GM12878 (cell line): ENCODE results near the gene CDC6. TPM values are rescaled to one million over a fixed set of nuclear protein-coding genes. Genes with fewer than 3 reads are reported as not detected.

Source experiments
- ATAC-seq: fragments of 200-7000 bp; cut with Tn5 transposase; 3 replicates; pipeline ENCODE4 v1.9.1; 2020; ENCODE audit warnings: mild to moderate bottlenecking, moderate library complexity
- BruUV-seq: library from RNA; stranded (reverse); fragments of 400-500 nt; replicated peaks from 2 replicates; lab custom pipeline; 2021; lab: Mats Ljungman, UMichigan
- CTCF ChIA-PET: fragments of 300-600 bp; sonication (Branson Sonifier 250); formaldehyde crosslinking; extraction: SDS; loops from one replicate; lab custom pipeline; 2021; ENCODE audit warnings: inconsistent platforms; lab: Yijun Ruan, JAX
- POLR2A ChIA-PET: fragments of 350-600 bp; formaldehyde crosslinking; extraction: SDS; loops from one replicate; lab custom pipeline; 2021; ENCODE audit warnings: inconsistent platforms; lab: Charles Lee
- RAD21 ChIA-PET: fragments of 300-600 bp; sonication (Branson Sonifier 250); formaldehyde crosslinking; loops from one replicate; lab custom pipeline; 2023; ENCODE audit warnings: antibody characterized with exemption; ENCODE audit not compliant: unreplicated experiment; lab: Charles Lee
- SMC1A ChIA-PET: fragments of 300-600 bp; sonication (Branson Sonifier 250); formaldehyde crosslinking; loops from one replicate; lab custom pipeline; 2023; ENCODE audit not compliant: unreplicated experiment, uncharacterized antibody; lab: Charles Lee
- DNase-seq: peaks from one replicate; pipeline ENCODE4 v3.0.0-alpha.2; 2011; ENCODE audit warnings: low read depth, low spot score
- FAIRE-seq: peaks from 3 replicates; lab custom pipeline; 2011; peaks lifted over from hg19 to GRCh38; lab: Jason Lieb, UNC
- H2AFZ ChIP-seq: 2 replicates; pipeline ENCODE4 v1.6.0; 2011; ENCODE audit warnings: low read depth, low read length, control low read depth; ENCODE audit not compliant: control insufficient read depth
- H3K27ac ChIP-seq: 2 replicates; pipeline ENCODE4 v1.5.1; 2011; ENCODE audit warnings: control low read depth; ENCODE audit not compliant: control insufficient read depth, insufficient read depth
- H3K27me3 ChIP-seq, 2 experiments: replicated peaks in 1 of 2; 2 replicates each; pipeline versions ENCODE4 v1.6.0 to v1.6.1; 2011; ENCODE audit warnings: low read length in 1 of 2; ENCODE audit not compliant: control insufficient read depth in 2 of 2, insufficient read depth in 2 of 2
- H3K36me3 ChIP-seq, 2 experiments: 2 replicates each; pipeline ENCODE4 v1.5.1; 2011; ENCODE audit warnings: low read length in 1 of 2; ENCODE audit not compliant: control insufficient read depth in 2 of 2, insufficient read depth in 2 of 2
- H3K4me1 ChIP-seq: 2 replicates; pipeline ENCODE4 v1.6.1; 2011; ENCODE audit warnings: mild to moderate bottlenecking, low read length, moderate library complexity, mixed read lengths; ENCODE audit not compliant: control insufficient read depth, insufficient read depth
- H3K4me2 ChIP-seq: 2 replicates; pipeline ENCODE4 v1.6.0; 2011; ENCODE audit warnings: control low read depth; ENCODE audit not compliant: control insufficient read depth, insufficient read depth
- H3K4me3 ChIP-seq: fragments of 200-600 bp; sonication (generic); 2 replicates; pipeline ENCODE4 v1.5.1; 2016
- H3K79me2 ChIP-seq: 2 replicates; pipeline ENCODE4 v1.6.0; 2011; ENCODE audit warnings: low read length; ENCODE audit not compliant: control insufficient read depth, insufficient read depth
- H3K9ac ChIP-seq: 2 replicates; pipeline ENCODE4 v1.8.0; 2011; ENCODE audit warnings: low read length, control low read depth, mixed read lengths; ENCODE audit not compliant: control insufficient read depth, insufficient read depth
- H3K9me3 ChIP-seq: replicated peaks from 3 replicates; pipeline ENCODE4 v1.5.1; 2011; ENCODE audit warnings: mild to moderate bottlenecking, low read length; ENCODE audit not compliant: control insufficient read depth, insufficient read depth
- H4K20me1 ChIP-seq: 2 replicates; pipeline ENCODE4 v1.6.0; 2011; ENCODE audit not compliant: control insufficient read depth, insufficient read depth
- CHD1 ChIP-seq: IDR thresholded peaks from 2 replicates; pipeline ENCODE4 v1.6.1; 2012; ENCODE audit warnings: low read depth, low read length, improper control_type of control experiment
- EED ChIP-seq: sonication (generic); IDR thresholded peaks from 2 replicates; pipeline ENCODE4 v1.6.1; 2016; ENCODE audit warnings: antibody characterized with exemption, low read depth
- EZH2 ChIP-seq: IDR thresholded peaks from 2 replicates; pipeline ENCODE4 v1.6.1; 2012; ENCODE audit warnings: low read depth, mild to moderate bottlenecking, control low read depth, inconsistent platforms, low read length, borderline replicate concordance; ENCODE audit not compliant: control insufficient read depth
- IRF5 ChIP-seq: fragments of 450-650 bp; IDR thresholded peaks from 2 replicates; pipeline ENCODE4 v1.6.1; 2017; ENCODE audit warnings: borderline replicate concordance
- KLF5 ChIP-seq: fragments of 450-650 bp; IDR thresholded peaks from 2 replicates; pipeline ENCODE4 v1.6.1; 2014; ENCODE audit warnings: mild to moderate bottlenecking; ENCODE audit not compliant: partially characterized antibody
- LARP7 ChIP-seq: fragments of 450-650 bp; IDR thresholded peaks from 2 replicates; pipeline ENCODE4 v1.6.1; 2017; ENCODE audit warnings: mild to moderate bottlenecking
- PAX5 ChIP-seq: IDR thresholded peaks from 2 replicates; pipeline ENCODE4 v1.6.1; 2011; ENCODE audit warnings: low read depth, low read length, borderline replicate concordance
- PAX8 ChIP-seq: fragments of 450-650 bp; IDR thresholded peaks from 2 replicates; pipeline ENCODE4 v1.6.1; 2017; ENCODE audit warnings: mild to moderate bottlenecking, moderate library complexity
- POLR2AphosphoS5 ChIP-seq: IDR thresholded peaks from 2 replicates; pipeline ENCODE4 v1.6.1; 2011; ENCODE audit warnings: mild to moderate bottlenecking, low read length, inconsistent platforms
- RB1 ChIP-seq: fragments of 450-650 bp; formaldehyde crosslinking; IDR thresholded peaks from 2 replicates; pipeline ENCODE4 v1.6.1; 2017; ENCODE audit warnings: mild to moderate bottlenecking, borderline replicate concordance
- RBBP5 ChIP-seq: fragments of 200-600 bp; sonication (generic); conservative IDR thresholded peaks from 2 replicates; pipeline ENCODE4 v1.6.1; 2016
- RELA ChIP-seq: fragments of 450-650 bp; IDR thresholded peaks from 2 replicates; pipeline ENCODE4 v1.8.0; 2014; ENCODE audit warnings: borderline replicate concordance; ENCODE audit not compliant: partially characterized antibody
- SREBF1 ChIP-seq: IDR thresholded peaks from 2 replicates; pipeline ENCODE4 v1.6.1; 2012; ENCODE audit warnings: mild to moderate bottlenecking, low read length
- SUPT20H ChIP-seq: IDR thresholded peaks from 2 replicates; pipeline ENCODE4 v1.6.1; 2011; ENCODE audit warnings: low read depth, mild to moderate bottlenecking, low read length, moderate library complexity, borderline replicate concordance; ENCODE audit not compliant: control insufficient read depth
- YY1 ChIP-seq: IDR thresholded peaks from 2 replicates; pipeline ENCODE4 v1.6.1; 2011; ENCODE audit warnings: low read depth, mild to moderate bottlenecking, low read length
- ZNF207 ChIP-seq: fragments of 450-650 bp; IDR thresholded peaks from 2 replicates; pipeline ENCODE4 v1.6.1; 2014; ENCODE audit warnings: antibody characterized with exemption, mild to moderate bottlenecking, borderline replicate concordance
- WGBS: methylation state at CpG from one replicate; pipeline ENCODE4 v1.1.6; 2016; ENCODE audit warnings: low lambda C conversion rate; ENCODE audit not compliant: insufficient replicate concordance, insufficient coverage; ENCODE audit errors: missing lambda C conversion rate; 5-methylcytosine and 5-hydroxymethylcytosine counted together
- in situ Hi-C: fragments of 300-500 bp; cut with MboI; formaldehyde crosslinking; loops from 9 replicates; pipeline ENCODE4 v1.14.3; 2018; ENCODE audit warnings: mixed read lengths
- intact Hi-C: fragments of 100-400 bp; cut with micrococcal nuclease; formaldehyde crosslinking; loops from one replicate; pipeline ENCODE4 v1.14.2; 2022; ENCODE audit not compliant: unreplicated experiment
- polyA plus RNA-seq, 11 experiments: library from polyadenylated mRNA; depleted of rRNA in 4 of 11; unstranded in 6 of 11; stranded (reverse) in 5 of 11; fragments of >200 nt; fragmentation: Nextera tagmentation in 4 of 11; fragmentation: Illumina TruSeq in 1 of 11; extraction: Ambion mirVana in 4 of 11; extraction: Trizol in 1 of 11; gene quantifications; 1 replicate in 1 of 11; 2 replicates in 10 of 11; pipeline versions ENCODE4 v1.2.1 to v1.2.3, GENCODE V29; 2011 to 2016; ENCODE audit warnings: inconsistent platforms in 2 of 11, missing spikeins in 2 of 11, low read depth in 1 of 11
- total RNA-seq, 4 experiments: library from RNA; depleted of rRNA in 3 of 4; stranded (reverse); fragments of >200 nt in 3 of 4; fragmentation: Illumina TruSeq in 1 of 4; extraction: Trizol in 1 of 4; gene quantifications; 2 replicates each; pipeline versions ENCODE4 v1.2.1 to v1.2.3, GENCODE V29; 2013 to 2021
- TF ChIP-seq, protein P1 (sequence below): fragments of 450-650 bp; formaldehyde crosslinking; IDR thresholded peaks from 2 replicates; pipeline ENCODE4 v1.5.0; 2022; ENCODE audit warnings: mild to moderate bottlenecking, missing genetic modification characterization

Gene CDC6
- total and polyA plus RNA-seq, 10 of the 15 experiments (the other 5 are each of a cell fraction or from before 2014, with no cell fraction given) = 13.3 to 60.9 (median 47.6) TPM

DNA sequence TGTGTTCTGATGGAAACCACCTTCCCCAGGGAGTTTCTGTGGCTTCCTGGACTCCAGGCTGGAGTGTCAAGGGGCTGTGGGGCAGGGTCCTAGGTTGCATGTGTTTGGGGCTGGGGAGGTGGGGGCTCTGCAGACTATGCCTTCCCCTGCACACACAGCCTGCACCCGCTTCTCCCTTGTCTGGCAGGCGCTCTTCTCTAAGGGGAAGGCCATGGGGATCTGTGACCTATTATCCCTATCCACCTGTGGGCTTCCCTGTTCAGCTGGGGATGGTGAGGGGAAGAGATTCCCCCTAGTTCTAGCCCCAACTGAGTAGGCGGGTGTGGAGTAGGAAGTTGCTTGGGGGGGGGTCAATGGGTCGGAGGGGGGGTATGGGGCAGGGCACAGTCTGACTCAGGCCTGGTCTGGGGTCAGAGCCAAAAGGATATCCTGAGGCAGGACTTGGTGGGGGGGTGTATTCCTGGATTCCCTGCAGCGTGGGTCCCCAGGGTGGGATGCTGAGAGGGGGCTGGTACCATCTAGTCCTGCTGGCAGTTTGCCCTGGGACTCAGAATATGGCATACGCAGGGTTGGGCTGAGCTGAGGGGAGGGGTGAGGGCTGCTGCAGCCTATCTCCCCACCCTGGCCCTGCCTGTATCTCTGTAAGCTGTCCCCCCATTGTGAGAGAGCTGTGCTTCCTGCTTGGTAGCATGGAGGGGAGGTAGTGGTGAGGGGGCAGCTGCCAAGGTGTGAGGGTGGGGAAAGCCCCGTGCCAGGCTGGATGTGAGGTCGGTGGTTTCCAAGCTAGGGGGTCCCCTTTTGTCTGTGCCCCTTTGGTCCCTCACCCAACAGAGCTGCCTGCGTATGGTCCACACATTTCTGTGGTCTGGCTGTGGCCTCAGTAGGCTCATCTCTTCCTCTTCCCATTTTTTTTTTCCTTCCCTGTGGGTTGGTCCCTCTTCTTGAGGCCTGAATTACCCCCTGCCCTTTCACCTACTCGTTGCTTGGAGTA, 36.0 kb downstream of the CDC6 start:
- Histone ChIP-seq H3K27ac (peak overlapping the region; percentile 96), H3K79me2 (peaks cover 98% of the 10 kb centered on the region), H4K20me1 (no peaks in the 10 kb centered on the region), H3K9me3 (no peaks in the 10 kb centered on the region), H3K27me3 (no peaks in the 10 kb centered on the region), H3K36me3 (peaks cover 2% of the 10 kb centered on the region in 2 experiments; a peak in 1 of 4 replicates), H3K9ac (peak overlapping the region; percentile 91), H3K4me2 (peak overlapping the region; percentile 100), H3K4me1 (peaks cover 68% of the 10 kb centered on the region), H3K4me3 (peak overlapping the region; percentile 91), H2AFZ (no peak overlapping the region)
- intact Hi-C loops (loop anchor here (5.0 kb wide), 2 partner anchors 34 to 1349 kb away; no protein-coding TSS in a partner anchor), in situ Hi-C loops (loop anchor here (10.0 kb wide), 1 partner anchor 1351 kb away; no protein-coding TSS in a partner anchor)
- SMC1A ChIA-PET = interaction anchor here (1.0 to 11.2 kb wide), 4 partner anchors 16 to 29 kb away, joined by 3 to 172 read pairs (median 4); partner anchors contain the start of gene RARA
- WGBS = 3% methylated on average over 10 of the region's 10 CpGs
- ATAC-seq (peak; percentile 43), FAIRE-seq (no peak), DNase-seq (no peak)
- no TSS peak for BruUV-seq
- CTCF ChIA-PET = interaction anchor here (0.6 to 8.4 kb wide), 11 partner anchors 13 to 1340 kb away, joined by 3 to 90 read pairs (median 5); partner anchors contain the start of genes CDC6 and RARA
- POLR2A ChIA-PET = interaction anchor here (0.6 to 7.0 kb wide), 9 partner anchors 13 to 702 kb away, joined by 3 to 123 read pairs (median 3); partner anchors contain the start of gene RARA
- RAD21 ChIA-PET = interaction anchor here (0.6 to 12.6 kb wide), 12 partner anchors 8 to 219 kb away, joined by 3 to 156 read pairs (median 4); partner anchors contain the start of genes RARA and WIPF2
- no peak for TF ChIP-seq PAX8
- TF ChIP-seq SREBF1 = no peak
- peak; percentile 40; the same call in 1 of the 2 replicates for TF ChIP-seq EED
- peak; percentile 71; the same call in 1 of the 2 replicates for TF ChIP-seq POLR2AphosphoS5
- TF ChIP-seq ZNF207 = no peak
- peak; percentile 45 for TF ChIP-seq KLF5
- TF ChIP-seq LARP7 = no peak
- TF ChIP-seq YY1 = 0 out of 2 replicates have a peak, but pooled peaks have one; percentile 26
- TF ChIP-seq EZH2 = no peak
- no peak for TF ChIP-seq RB1
- peak; percentile 40; the same call in 1 of the 2 replicates for TF ChIP-seq PAX5
- TF ChIP-seq, protein P1, sequence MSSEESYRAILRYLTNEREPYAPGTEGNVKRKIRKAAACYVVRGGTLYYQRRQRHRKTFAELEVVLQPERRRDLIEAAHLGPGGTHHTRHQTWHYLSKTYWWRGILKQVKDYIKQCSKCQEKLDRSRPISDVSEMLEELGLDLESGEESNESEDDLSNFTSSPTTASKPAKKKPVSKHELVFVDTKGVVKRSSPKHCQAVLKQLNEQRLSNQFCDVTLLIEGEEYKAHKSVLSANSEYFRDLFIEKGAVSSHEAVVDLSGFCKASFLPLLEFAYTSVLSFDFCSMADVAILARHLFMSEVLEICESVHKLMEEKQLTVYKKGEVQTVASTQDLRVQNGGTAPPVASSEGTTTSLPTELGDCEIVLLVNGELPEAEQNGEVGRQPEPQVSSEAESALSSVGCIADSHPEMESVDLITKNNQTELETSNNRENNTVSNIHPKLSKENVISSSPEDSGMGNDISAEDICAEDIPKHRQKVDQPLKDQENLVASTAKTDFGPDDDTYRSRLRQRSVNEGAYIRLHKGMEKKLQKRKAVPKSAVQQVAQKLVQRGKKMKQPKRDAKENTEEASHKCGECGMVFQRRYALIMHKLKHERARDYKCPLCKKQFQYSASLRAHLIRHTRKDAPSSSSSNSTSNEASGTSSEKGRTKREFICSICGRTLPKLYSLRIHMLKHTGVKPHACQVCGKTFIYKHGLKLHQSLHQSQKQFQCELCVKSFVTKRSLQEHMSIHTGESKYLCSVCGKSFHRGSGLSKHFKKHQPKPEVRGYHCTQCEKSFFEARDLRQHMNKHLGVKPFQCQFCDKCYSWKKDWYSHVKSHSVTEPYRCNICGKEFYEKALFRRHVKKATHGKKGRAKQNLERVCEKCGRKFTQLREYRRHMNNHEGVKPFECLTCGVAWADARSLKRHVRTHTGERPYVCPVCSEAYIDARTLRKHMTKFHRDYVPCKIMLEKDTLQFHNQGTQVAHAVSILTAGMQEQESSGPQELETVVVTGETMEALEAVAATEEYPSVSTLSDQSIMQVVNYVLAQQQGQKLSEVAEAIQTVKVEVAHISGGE (CRISPR knock-in tag) = no peak
- TF ChIP-seq RBBP5 = no peak
- no peak for TF ChIP-seq SUPT20H
- peak; percentile 98 for TF ChIP-seq RELA
- TF ChIP-seq CHD1 = 0 out of 2 replicates have a peak, but pooled peaks have one; percentile 19
- TF ChIP-seq IRF5 = no peak
